GM21786 (cell line): Measurements from ENCODE around the gene GRAMD2B.
"Not testable (repeated sequence)": the region's sequence is repeated elsewhere in the genome, so short reads cannot be mapped to it uniquely, and the experiment has no call there.

Experiments
- ATAC-seq: cut with Tn5 transposase; IDR thresholded peaks from one replicate; pipeline ENCODE4 v1.9.1; 2021; ENCODE audit not compliant: unreplicated experiment

GRAMD2B gene

GRCh38 chr5:126508962-126509279, 85.7 kb downstream of the GRAMD2B start:
- no peak for ATAC-seq

- ATAC-seq = no peak
These were observed 86.1 kb downstream of the GRAMD2B start for GRCh38 chr5:126509339-126509738.

GRCh38 chr5:126511961-126512360, 88.8 kb downstream of the GRAMD2B start:
- ATAC-seq = no peak

- ATAC-seq = no peak
These were observed 89.2 kb downstream of the GRAMD2B start for GRCh38 chr5:126512451-126512850.

- no peak for ATAC-seq
These were observed 90.1 kb downstream of the GRAMD2B start for GRCh38 chr5:126513302-126513701.

GRCh38 chr5:126513703-126514102, 90.5 kb downstream of the GRAMD2B start:
- ATAC-seq = no peak

GRCh38 chr5:126514131-126514557, 90.9 kb downstream of the GRAMD2B start:
- no peak for ATAC-seq

- ATAC-seq = no peak
These were observed 91.4 kb downstream of the GRAMD2B start for GRCh38 chr5:126514558-126515141.

- ATAC-seq = no peak
These were observed 92.1 kb downstream of the GRAMD2B start for GRCh38 chr5:126515337-126515736.

GRCh38 chr5:126516133-126516532, 92.9 kb downstream of the GRAMD2B start:
- ATAC-seq = no peak

- no peak for ATAC-seq
These were observed 93.6 kb downstream of the GRAMD2B start for GRCh38 chr5:126516852-126517251.

- ATAC-seq = not testable (repeated sequence)
These were observed 96.0 kb downstream of the GRAMD2B start for GRCh38 chr5:126519223-126519622.

- no peak for ATAC-seq
These were observed 96.7 kb downstream of the GRAMD2B start for GRCh38 chr5:126519637-126520592.

GRCh38 chr5:126520593-126520953, 97.4 kb downstream of the GRAMD2B start:
- ATAC-seq = no peak

- ATAC-seq = no peak
These were observed 97.9 kb downstream of the GRAMD2B start for GRCh38 chr5:126521130-126521529.

GRCh38 chr5:126523818-126524510, 100.8 kb downstream of the GRAMD2B start:
- ATAC-seq = no peak

GRCh38 chr5:126525630-126526245, 102.5 kb downstream of the GRAMD2B start:
- ATAC-seq = no peak

- ATAC-seq = no peak
These were observed 103.3 kb downstream of the GRAMD2B start for GRCh38 chr5:126526493-126526892.

- ATAC-seq = no peak
These were observed 103.9 kb downstream of the GRAMD2B start for GRCh38 chr5:126527158-126527557.

- no peak for ATAC-seq
These were observed 104.7 kb downstream of the GRAMD2B start for GRCh38 chr5:126527892-126528291.

GRCh38 chr5:126531543-126532120, 108.4 kb downstream of the GRAMD2B start:
- no peak for ATAC-seq
